H1 (cell line): ENCODE results near the gene MYD88. TPM values are rescaled to one million over a fixed set of nuclear protein-coding genes. Genes with fewer than 3 reads are reported as not detected.

Source experiments
- CTCF ChIA-PET: fragments of 300-600 bp; sonication (Branson Sonifier 250); formaldehyde crosslinking; loops from one replicate; lab custom pipeline; 2021; ENCODE audit not compliant: partially characterized antibody; lab: Charles Lee
- POLR2A ChIA-PET: fragments of 300-600 bp; sonication (Branson Sonifier 250); formaldehyde crosslinking; loops from one replicate; lab custom pipeline; 2021; ENCODE audit warnings: inconsistent platforms; ENCODE audit not compliant: partially characterized antibody; lab: Charles Lee
- DNase-seq, 2 experiments: peaks; one replicate each; pipeline versions ENCODE4 v3.0.0 to v3.0.0-alpha.2; 2010 to 2022; ENCODE audit warnings: low spot score in 2 of 2, low read depth in 1 of 2, mixed read lengths in 1 of 2
- FAIRE-seq: peaks from 2 replicates; lab custom pipeline; 2011; peaks lifted over from hg19 to GRCh38; lab: Jason Lieb, UNC
- H2AFZ ChIP-seq: 2 replicates; pipeline ENCODE4 v1.8.1; 2012; ENCODE audit warnings: low read length, inconsistent platforms
- H2AK5ac ChIP-seq: 2 replicates; pipeline ENCODE4 v1.6.1; 2013; ENCODE audit warnings: low read depth, low read length
- H2BK120ac ChIP-seq: replicated peaks from 2 replicates; pipeline ENCODE3; 2013; ENCODE audit warnings: low read depth, low read length, inconsistent platforms
- H2BK12ac ChIP-seq: 2 replicates; pipeline ENCODE4 v1.6.1; 2013; ENCODE audit warnings: low read depth, low read length
- H2BK15ac ChIP-seq: 2 replicates; pipeline ENCODE4 v1.6.1; 2013; ENCODE audit warnings: low read length
- H2BK20ac ChIP-seq: 2 replicates; pipeline ENCODE4 v1.6.1; 2013; ENCODE audit warnings: low read length
- H2BK5ac ChIP-seq: 2 replicates; pipeline ENCODE4 v1.6.1; 2013; ENCODE audit warnings: low read depth, low read length
- H3K14ac ChIP-seq: 2 replicates; pipeline ENCODE4 v1.6.1; 2013; ENCODE audit warnings: inconsistent platforms; ENCODE audit not compliant: insufficient read length
- H3K18ac ChIP-seq: 2 replicates; pipeline ENCODE4 v1.6.1; 2013; ENCODE audit warnings: low read length; ENCODE audit errors: extremely low read depth
- H3K23ac ChIP-seq: 2 replicates; pipeline ENCODE4 v1.6.1; 2013; ENCODE audit warnings: inconsistent platforms; ENCODE audit not compliant: insufficient read length
- H3K23me2 ChIP-seq: 2 replicates; pipeline ENCODE4 v1.6.1; 2013; ENCODE audit warnings: low read depth, low read length
- H3K27ac ChIP-seq: 2 replicates; pipeline ENCODE4 v1.6.1; 2011; ENCODE audit warnings: low read depth, low read length, inconsistent platforms
- H3K27me3 ChIP-seq, 4 experiments: replicated peaks in 1 of 4; 1 replicate in 1 of 4; 2 replicates in 3 of 4; pipeline versions ENCODE4 v1.6.1 to v1.8.1; 2011 to 2013; ENCODE audit warnings: low read length in 3 of 4, mild to moderate bottlenecking in 3 of 4, inconsistent platforms in 2 of 4, mixed read lengths in 2 of 4, moderate library complexity in 1 of 4; ENCODE audit not compliant: control insufficient read depth in 3 of 4, insufficient read depth in 3 of 4; ENCODE audit errors: extremely low read depth in 1 of 4
- H3K36me3 ChIP-seq, 4 experiments: 2 replicates each; pipeline versions ENCODE4 v1.6.1 to v1.8.1; 2011 to 2013; ENCODE audit warnings: mild to moderate bottlenecking in 4 of 4, low read length in 3 of 4, moderate library complexity in 2 of 4, control low read depth in 1 of 4, inconsistent platforms in 1 of 4; ENCODE audit not compliant: insufficient read depth in 4 of 4, control insufficient read depth in 2 of 4
- H3K4ac ChIP-seq: replicated peaks from 2 replicates; pipeline ENCODE3; 2013; ENCODE audit warnings: low read length, low read depth, mixed read lengths, inconsistent platforms; ENCODE audit not compliant: insufficient read length
- H3K4me1 ChIP-seq, 4 experiments: replicated peaks in 1 of 4; 1 replicate in 1 of 4; 2 replicates in 3 of 4; pipeline versions ENCODE4 v1.6.1 to v1.8.1; 2011 to 2013; ENCODE audit warnings: low read length in 3 of 4, inconsistent platforms in 2 of 4, mixed read lengths in 1 of 4; ENCODE audit not compliant: insufficient read depth in 4 of 4, control insufficient read depth in 3 of 4
- H3K4me2 ChIP-seq, 2 experiments: 2 replicates each; pipeline versions ENCODE4 v1.6.1 to v1.8.1; 2011 to 2013; ENCODE audit warnings: low read depth in 2 of 2, low read length in 2 of 2, control low read depth in 1 of 2, inconsistent platforms in 1 of 2, mild to moderate bottlenecking in 1 of 2; ENCODE audit not compliant: insufficient read depth in 1 of 2
- H3K4me3 ChIP-seq, 4 experiments: fragments of 200-600, 300-600 bp in 1 of 4; sonication (generic), shearing (Covaris generic), sonication (Bioruptor Twin) in 1 of 4; 2 replicates each; pipeline versions ENCODE4 v1.5.1 to v1.8.1; 2011 to 2016; ENCODE audit warnings: low read length in 4 of 4, low read depth in 3 of 4, control low read depth in 2 of 4, inconsistent platforms in 2 of 4, mild to moderate bottlenecking in 2 of 4, mixed read lengths in 1 of 4, moderate library complexity in 1 of 4; ENCODE audit not compliant: insufficient read depth in 2 of 4; ENCODE audit errors: extremely low read depth in 1 of 4
- H3K56ac ChIP-seq: replicated peaks from 2 replicates; pipeline ENCODE3; 2013; ENCODE audit warnings: low read depth, mild to moderate bottlenecking, mixed read lengths, low read length, inconsistent platforms; ENCODE audit not compliant: insufficient read length
- H3K79me1 ChIP-seq: 2 replicates; pipeline ENCODE4 v1.6.1; 2013; ENCODE audit warnings: low read depth, low read length, control low read depth
- H3K79me2 ChIP-seq, 2 experiments: 2 replicates each; pipeline versions ENCODE4 v1.6.1 to v1.8.1; 2012 to 2013; ENCODE audit warnings: low read length in 2 of 2, mild to moderate bottlenecking in 2 of 2, inconsistent platforms in 1 of 2; ENCODE audit not compliant: insufficient read depth in 2 of 2, control insufficient read depth in 1 of 2
- H3K9ac ChIP-seq, 4 experiments: replicated peaks in 1 of 4; 1 replicate in 1 of 4; 2 replicates in 3 of 4; pipeline versions ENCODE4 v1.6.1 to v1.8.1; 2011 to 2013; ENCODE audit warnings: low read depth in 3 of 4, low read length in 3 of 4, control low read depth in 2 of 4, mild to moderate bottlenecking in 2 of 4, moderate library complexity in 2 of 4, inconsistent platforms in 1 of 4; ENCODE audit errors: extremely low read depth in 1 of 4
- H3K9me3 ChIP-seq, 2 experiments: 2 replicates each; pipeline versions ENCODE4 v1.6.1 to v1.8.1; 2012 to 2013; ENCODE audit warnings: mild to moderate bottlenecking in 2 of 2, moderate library complexity in 2 of 2, control low read depth in 1 of 2, inconsistent platforms in 1 of 2, low read depth in 1 of 2, low read length in 1 of 2, mixed read lengths in 1 of 2; ENCODE audit not compliant: insufficient read depth in 2 of 2
- H4K20me1 ChIP-seq, 2 experiments: replicated peaks in 1 of 2; 2 replicates each; pipeline versions ENCODE3 to v1.8.1; 2011 to 2013; ENCODE audit warnings: inconsistent platforms in 2 of 2, low read length in 2 of 2, mild to moderate bottlenecking in 1 of 2; ENCODE audit not compliant: insufficient read depth in 2 of 2, control insufficient read depth in 1 of 2
- H4K5ac ChIP-seq: 2 replicates; pipeline ENCODE4 v1.6.1; 2013; ENCODE audit warnings: low read length, low read depth, mixed read lengths, inconsistent platforms; ENCODE audit not compliant: insufficient read length
- H4K8ac ChIP-seq: 2 replicates; pipeline ENCODE4 v1.8.0; 2013; ENCODE audit warnings: mild to moderate bottlenecking, moderate library complexity, low read length, inconsistent platforms; ENCODE audit not compliant: insufficient read depth; ENCODE audit errors: extremely low read depth
- H4K91ac ChIP-seq: replicated peaks from 2 replicates; pipeline ENCODE3; 2013; ENCODE audit warnings: low read length, mixed read lengths, inconsistent platforms; ENCODE audit not compliant: insufficient read length
- CTCF ChIP-seq, 3 experiments: IDR thresholded peaks; 1 replicate in 2 of 3; 2 replicates in 1 of 3; pipeline versions ENCODE4 v1.5.1 to v1.6.1; 2011; ENCODE audit warnings: low read length in 3 of 3, mild to moderate bottlenecking in 3 of 3, inconsistent platforms in 2 of 3, low read depth in 1 of 3, moderate library complexity in 1 of 3; ENCODE audit not compliant: insufficient read depth in 1 of 3; ENCODE audit errors: control extremely low read depth in 1 of 3
- EGR1 ChIP-seq: IDR thresholded peaks from 2 replicates; pipeline ENCODE4 v1.6.1; 2011; ENCODE audit warnings: low read depth, low read length, borderline replicate concordance
- WGBS, 2 experiments: shearing (Covaris generic) in 1 of 2; methylation state at CpG; one replicate each; pipeline versions ENCODE4 v1.1.6 to v1.1.7; 2013 to 2015; ENCODE audit warnings: low lambda C conversion rate in 2 of 2, mixed read lengths in 2 of 2, inconsistent platforms in 1 of 2, low coverage in 1 of 2, missing lambda C conversion rate in 1 of 2; ENCODE audit not compliant: insufficient replicate concordance in 2 of 2, insufficient coverage in 1 of 2, insufficient read length in 1 of 2; ENCODE audit errors: extremely low coverage in 1 of 2, missing lambda C conversion rate in 1 of 2; 5-methylcytosine and 5-hydroxymethylcytosine counted together
- polyA plus RNA-seq, 7 experiments: library from polyadenylated mRNA; depleted of rRNA in 3 of 7; stranded (reverse) in 5 of 7; unstranded in 2 of 7; fragments of >200 nt in 5 of 7; fragments of 200-250 nt in 2 of 7; gene quantifications; 1 replicate in 5 of 7; 2 replicates in 1 of 7; 4 replicates in 1 of 7; pipeline versions ENCODE4 v1.2.1 to v1.2.3, GENCODE V29; 2011 to 2013; ENCODE audit warnings: missing spikeins in 2 of 7, mixed read lengths in 2 of 7
- total RNA-seq: library from RNA; stranded (reverse); fragmentation: NEBNext Ultra II Directional; extraction: Animal tissue kit (Norgen Biotek cat#: 25700); gene quantifications from 2 replicates; pipeline ENCODE4 v1.2.1, GENCODE V29; 2021

MYD88 gene
- total and polyA plus RNA-seq, 2 of the 8 experiments (the other 6 are each of a cell fraction or from before 2014, with no cell fraction given), result 22.1 to 22.5 TPM

- no peaks in the 10 kb centered on the region for H3K27me3 ChIP-seq
- H3K4me1 ChIP-seq, result peaks cover 0 to 2% (median 0%) of the 10 kb centered on the region in 4 experiments; a peak in 3 of 7 replicates
- H2BK5ac ChIP-seq, result no peak overlapping the region
- H3K4me3 ChIP-seq, result no peak overlapping the region
- no peak overlapping the region for H3K23ac ChIP-seq
- no peak overlapping the region for H2BK15ac ChIP-seq
- no peak overlapping the region for H3K56ac ChIP-seq
- H2AK5ac ChIP-seq, result no peak overlapping the region
- H3K36me3 ChIP-seq, result no peaks in the 10 kb centered on the region
- no peaks in the 10 kb centered on the region; the same call in 1 of the 2 replicates for H3K79me1 ChIP-seq
- no peak overlapping the region for H3K14ac ChIP-seq
- no peaks in the 10 kb centered on the region for H3K9me3 ChIP-seq
- peaks cover 4 to 24% of the 10 kb centered on the region in 2 experiments for H3K79me2 ChIP-seq
- no peak overlapping the region for H3K18ac ChIP-seq
- H4K20me1 ChIP-seq, result peaks cover 0 to 6% of the 10 kb centered on the region in 2 experiments
- no peak overlapping the region for H3K27ac ChIP-seq
- 83% methylated on average over 12 of the region's 12 CpGs; no CpG with 5 or more reads in 1 of the 2 experiments for WGBS, 2 experiments
- H3K4me2 ChIP-seq, result no peak overlapping the region; a peak in 1 of 4 replicates
- H2BK12ac ChIP-seq, result no peak overlapping the region
- H4K8ac ChIP-seq, result no peak overlapping the region
- ChIA-PET POLR2A (interaction anchor here (1.4 to 4.1 kb wide), 3 partner anchors 26 to 183 kb away, joined by 3 to 38 read pairs (median 3); partner anchors contain the start of genes ACAA1, MYD88 and XYLB), CTCF (interaction anchor here (0.8 to 3.2 kb wide), 19 partner anchors 9 to 499 kb away, joined by 3 to 11 read pairs (median 3); partner anchors contain the start of genes ACAA1 and SLC22A14)
- peaks cover 14% of the 10 kb centered on the region; the same call in 1 of the 2 replicates for H3K23me2 ChIP-seq
- H3K4ac ChIP-seq, result no peak overlapping the region
- no peak for TF ChIP-seq EGR1
- TF ChIP-seq CTCF (IDR thresholded peaks at IDR 0.05; ENCODE audit: control extremely low read depth in 1 of 3, insufficient read depth in 1 of 3, low read depth in 1 of 3, low read length in 3 of 3), result peak in 1 of 3 experiments; percentile 16; a peak in 2 of 4 replicates
- DNase-seq, result no peak
- no peak overlapping the region for H4K5ac ChIP-seq
- no peak for FAIRE-seq
- H3K9ac ChIP-seq, result no peak overlapping the region
- H2BK120ac ChIP-seq, result no peak overlapping the region
- H2AFZ ChIP-seq, result no peak overlapping the region
- no peak overlapping the region for H2BK20ac ChIP-seq
- H4K91ac ChIP-seq, result no peak overlapping the region
Observed at GRCh38 chr3:38163117-38163840, 24.8 kb downstream of the MYD88 start.
